ENCODE data around the gene CBLIF. TPM values are rescaled to one million over a fixed set of nuclear protein-coding genes. Genes with fewer than 3 reads are reported as not detected.

CBLIF gene
- total RNA-seq, 6 experiments from 2014 or later, result not detected

GRCh38 chr11:59812220-59812619, 33.1 kb downstream of the CBLIF start:
- peaks cover 0 to 3% (median under 1%) of the 10 kb centered on the region in 4 donors for H3K36me3 ChIP-seq
- DNase-seq, result no peak
- intact Hi-C loops (cut with DNase I), result no loop called here
- no peak for ATAC-seq
- no peak overlapping the region for H3K4me3 ChIP-seq
- H3K4me1 ChIP-seq, result peaks cover 0 to 7% (median 0%) of the 10 kb centered on the region in 4 donors
- WGBS (ENCODE audit: insufficient coverage, low coverage, low lambda C conversion rate, missing lambda C conversion rate), result 58% methylated on average over 2 of the region's 2 CpGs
- no peaks in the 10 kb centered on the region for H3K9me3 ChIP-seq
- H3K27ac ChIP-seq, result no peak overlapping the region
- TF ChIP-seq CTCF (IDR thresholded peaks at IDR 0.05) (no peak), POLR2A (IDR thresholded peaks at IDR 0.05) (no peak)
- no peaks in the 10 kb centered on the region for H3K27me3 ChIP-seq

- ATAC-seq, result no peak
Measured at GRCh38 chr11:59810911-59811259, 34.4 kb downstream of the CBLIF start.

DNA sequence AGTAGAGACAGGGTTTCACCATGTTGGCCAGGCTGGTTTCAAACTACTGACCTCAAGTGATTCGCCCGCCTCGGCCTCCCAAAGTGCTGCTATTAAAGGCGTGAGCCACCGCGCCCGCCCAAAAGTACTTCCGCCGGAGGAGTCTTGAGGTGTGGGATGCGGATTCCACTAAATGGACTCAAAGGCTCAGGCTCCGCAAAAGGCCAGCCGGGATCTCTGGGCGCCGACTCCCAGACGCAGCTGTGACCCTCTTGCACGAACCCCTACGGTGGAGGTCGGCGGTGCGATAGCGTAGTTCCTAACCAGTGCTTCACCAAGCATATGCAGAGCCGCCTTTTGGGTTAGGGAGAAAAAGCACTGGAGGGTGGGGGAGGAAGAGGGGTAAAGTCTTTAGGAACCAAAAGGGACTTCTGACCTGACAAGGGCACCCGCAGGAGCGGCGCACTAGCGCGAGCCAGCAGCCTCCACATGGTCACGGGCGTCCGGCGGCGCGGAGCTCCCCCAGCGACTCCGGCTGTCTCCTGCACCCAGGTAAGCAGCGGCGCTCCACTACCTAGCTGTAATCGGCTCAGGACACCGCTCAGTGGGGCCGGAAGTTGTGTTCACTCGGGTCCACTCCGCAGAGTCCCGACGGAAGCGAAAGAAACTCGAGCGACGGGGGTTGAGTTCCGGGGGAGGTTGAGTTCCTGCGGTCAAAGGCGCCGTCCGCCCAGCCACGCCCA, 34.9 kb downstream of the CBLIF start, which contains the start of gene MRPL16:
TSS of gene MRPL16 (minus strand) at position 590 of the 722 bp plus-strand sequence. CDS start at position 470, 120 bp downstream.
- Histone ChIP-seq H3K4me1 (peaks cover 0 to 7% (median 0%) of the 10 kb centered on the region in 4 donors), H3K9me3 (no peaks in the 10 kb centered on the region), H3K27me3 (no peaks in the 10 kb centered on the region), H3K36me3 (peaks cover 0 to 18% (median 13%) of the 10 kb centered on the region in 4 donors), H3K27ac (peak within 1 kb of the TSS; percentile 62 to 81 (median 69)), H3K4me3 (peak within 1 kb of the TSS; percentile 75 to 95 (median 87))
- peak in 3 of 4 donors; percentile 16 to 31 (median 27) for TF ChIP-seq CTCF (IDR thresholded peaks at IDR 0.05)
- TF ChIP-seq POLR2A (IDR thresholded peaks at IDR 0.05), result peak; percentile 75
- intact Hi-C loops (cut with DNase I), result no loop called here
- ATAC-seq (peak; percentile 97 to 100 (median 99)), DNase-seq (peak; percentile 87 to 91 (median 89))
- WGBS (ENCODE audit: insufficient coverage, low coverage, low lambda C conversion rate, missing lambda C conversion rate), result 0% methylated on average over 22 of the region's 54 CpGs

More at GRCh38 chr11:59810911-59811259, 34.4 kb downstream of the CBLIF start:
- DNase-seq, result no peak
- 7% methylated on average over 8 of the region's 8 CpGs for WGBS (ENCODE audit: insufficient coverage, low coverage, low lambda C conversion rate, missing lambda C conversion rate)
- peaks cover 0 to 7% (median 0%) of the 10 kb centered on the region in 4 donors for H3K4me1 ChIP-seq
- H3K36me3 ChIP-seq, result peaks cover 0 to 14% (median 10%) of the 10 kb centered on the region in 4 donors
- H3K9me3 ChIP-seq, result no peaks in the 10 kb centered on the region
- no peak for TF ChIP-seq POLR2A (IDR thresholded peaks at IDR 0.05)
- no peak for TF ChIP-seq CTCF (IDR thresholded peaks at IDR 0.05)
- H3K4me3 ChIP-seq, result peak overlapping the region; percentile 75 to 95 (median 87)
- H3K27ac ChIP-seq, result peak overlapping the region in 2 of 3 donors; percentile 69 to 81
- H3K27me3 ChIP-seq, result no peaks in the 10 kb centered on the region
- intact Hi-C loops (cut with DNase I), result no loop called here

GRCh38 chr11:59807047-59807610, 38.2 kb downstream of the CBLIF start:
- intact Hi-C loops (cut with DNase I), result no loop called here
- Histone ChIP-seq H3K36me3 (peaks cover 0 to 20% (median 13%) of the 10 kb centered on the region in 4 donors), H3K9me3 (no peaks in the 10 kb centered on the region), H3K4me3 (no peak overlapping the region), H3K27me3 (no peaks in the 10 kb centered on the region), H3K4me1 (peaks cover 0 to 7% (median 0%) of the 10 kb centered on the region in 4 donors), H3K27ac (no peak overlapping the region)
- WGBS (ENCODE audit: insufficient coverage, low coverage, low lambda C conversion rate, missing lambda C conversion rate), result 50% methylated on average over 1 of the region's 1 CpG
- TF ChIP-seq POLR2A (IDR thresholded peaks at IDR 0.05), result no peak
- TF ChIP-seq CTCF (IDR thresholded peaks at IDR 0.05), result no peak
- DNase-seq, result no peak
- ATAC-seq, result peak in 2 of 4 donors; percentile 10 to 50
